CD4-positive, alpha-beta T cell (primary cell): ENCODE results near the gene ZNF10. TPM values are rescaled to one million over a fixed set of nuclear protein-coding genes. Genes with fewer than 3 reads are reported as not detected.

ENCODE experiments used
- ATAC-seq: fragments of 200-7000 bp; cut with Tn5 transposase; one replicate; pipeline ENCODE4 v1.10.0; 2022; ENCODE audit warnings: mild to moderate bottlenecking; ENCODE audit not compliant: poor library complexity
- CTCF ChIA-PET: fragments of 350-600 bp; sonication (Branson Sonifier 250); formaldehyde crosslinking; loops from one replicate; lab custom pipeline; 2021; ENCODE audit warnings: antibody characterized with exemption, inconsistent platforms; lab: Charles Lee
- POLR2A ChIA-PET: fragments of 350-600 bp; sonication (Branson Sonifier 250); formaldehyde crosslinking; loops from one replicate; lab custom pipeline; 2021; ENCODE audit warnings: antibody characterized with exemption, inconsistent platforms; lab: Charles Lee
- DNase-seq, 14 experiments: peaks; one replicate each; pipeline ENCODE4 v3.0.0-alpha.2; 2013 to 2020; ENCODE audit warnings: mixed read lengths in 2 of 14
- H3K27ac ChIP-seq, 2 donors: one replicate each; pipeline versions ENCODE4 v1.5.1 to v1.7.0; 2013; ENCODE audit warnings: low read length in 2 of 2, low read depth in 1 of 2, mild to moderate bottlenecking in 1 of 2
- H3K27me3 ChIP-seq, 2 experiments: 1 replicate in 1 of 2; 2 replicates in 1 of 2; pipeline versions ENCODE4 v1.6.1 to v1.7.0; 2013; ENCODE audit warnings: low read length in 2 of 2, control low read depth in 1 of 2, mild to moderate bottlenecking in 1 of 2, moderate library complexity in 1 of 2; ENCODE audit not compliant: insufficient read depth in 2 of 2, control insufficient read depth in 1 of 2
- H3K36me3 ChIP-seq: one replicate; pipeline ENCODE4 v1.6.1; 2013; ENCODE audit warnings: low read length, control low read depth; ENCODE audit not compliant: insufficient read depth
- H3K4me1 ChIP-seq: one replicate; pipeline ENCODE4 v1.6.1; 2013; ENCODE audit warnings: low read length, control low read depth; ENCODE audit not compliant: insufficient read depth
- H3K4me3 ChIP-seq: one replicate; pipeline ENCODE4 v1.5.1; 2013; ENCODE audit warnings: mild to moderate bottlenecking, low read length, moderate library complexity
- H3K9me3 ChIP-seq, 2 experiments: 1 replicate in 1 of 2; 2 replicates in 1 of 2; pipeline versions ENCODE4 v1.6.1 to v1.7.0; 2013; ENCODE audit warnings: low read length in 2 of 2, mild to moderate bottlenecking in 2 of 2, control low read depth in 1 of 2, moderate library complexity in 1 of 2; ENCODE audit not compliant: control insufficient read depth in 1 of 2, insufficient read depth in 1 of 2
- H3K27ac Mint-ChIP-seq: one replicate; pipeline ENCODE4 v1.8.0; 2020; ENCODE audit warnings: mixed read lengths
- H3K27me3 Mint-ChIP-seq: one replicate; pipeline ENCODE4 v1.8.0; 2021; ENCODE audit warnings: mixed read lengths
- H3K36me3 Mint-ChIP-seq: one replicate; pipeline ENCODE4 v1.8.0; 2021; ENCODE audit warnings: low read depth, mixed read lengths
- H3K4me1 Mint-ChIP-seq: one replicate; pipeline ENCODE4 v1.8.0; 2021; ENCODE audit warnings: low read depth, mixed read lengths
- H3K4me3 Mint-ChIP-seq: one replicate; pipeline ENCODE4 v1.8.0; 2020; ENCODE audit warnings: mild to moderate bottlenecking, mixed read lengths
- H3K9me3 Mint-ChIP-seq: one replicate; pipeline ENCODE4 v1.8.0; 2020; ENCODE audit warnings: mixed read lengths
- CTCF ChIP-seq: fragments of 200-600 bp; IDR thresholded peaks from one replicate; pipeline ENCODE4 v1.8.0; 2022; ENCODE audit warnings: antibody characterized with exemption, mild to moderate bottlenecking
- intact Hi-C, 2 experiments: fragments of 100-400 bp; cut with DNase I in 1 of 2; cut with micrococcal nuclease in 1 of 2; formaldehyde crosslinking; loops; one replicate each; pipeline versions ENCODE4 v1.15.1 to v1.9.0; 2023 to 2025; cut with DNase I, micrococcal nuclease
- total RNA-seq, 174 experiments: library from RNA in 2 of 174; stranded (reverse) in 2 of 174; gene quantifications; one replicate each; pipeline ENCODE4 v1.2.3 and lab custom pipeline; 2021 to 2026

ZNF10 gene
- total RNA-seq, 2 experiments from 2014 or later = 43.3 to 47.8 TPM

GRCh38 chr12:133108150-133108549 is 22.3 kb upstream of the ZNF10 start:
- H3K9me3 ChIP-seq = peaks cover 37 to 97% of the 10 kb centered on the region in 2 experiments
- no peak overlapping the region for H3K27ac ChIP-seq
- no peak for ATAC-seq
- TF ChIP-seq CTCF = no peak
- no peaks in the 10 kb centered on the region for H3K4me1 ChIP-seq
- DNase-seq = no peak
- ChIA-PET CTCF (no interaction called here), POLR2A (no interaction called here)
- H3K4me3 ChIP-seq = no peak overlapping the region
- no peaks in the 10 kb centered on the region for H3K4me1 Mint-ChIP-seq
- H3K36me3 Mint-ChIP-seq = peaks cover 96% of the 10 kb centered on the region
- H3K27me3 ChIP-seq = no peaks in the 10 kb centered on the region
- no peaks in the 10 kb centered on the region for H3K27me3 Mint-ChIP-seq
- H3K9me3 Mint-ChIP-seq = peaks cover 15% of the 10 kb centered on the region
- H3K36me3 ChIP-seq = peaks cover 31% of the 10 kb centered on the region
- no peak overlapping the region for H3K27ac Mint-ChIP-seq
- H3K4me3 Mint-ChIP-seq = no peak overlapping the region
- intact Hi-C loops = loop anchor here in 1 of 2 experiments (5.0 kb wide), 1 partner anchor 56 kb away; no protein-coding TSS in a partner anchor

GRCh38 chr12:133120385-133121191 is 9.8 kb upstream of the ZNF10 start:
- POLR2A ChIA-PET = no interaction called here

GRCh38 chr12:133124674-133125073 is 5.8 kb upstream of the ZNF10 start:
- POLR2A ChIA-PET = no interaction called here
- peaks cover 95% of the 10 kb centered on the region for H3K36me3 Mint-ChIP-seq

More at GRCh38 chr12:133120385-133121191, 9.8 kb upstream of the ZNF10 start:
- no peak overlapping the region for H3K27ac Mint-ChIP-seq
- H3K27me3 ChIP-seq = no peaks in the 10 kb centered on the region
- H3K4me1 ChIP-seq = no peaks in the 10 kb centered on the region
- TF ChIP-seq CTCF = no peak
- no peak overlapping the region for H3K27ac ChIP-seq
- peaks cover 30% of the 10 kb centered on the region for H3K9me3 Mint-ChIP-seq
- no peak for ATAC-seq
- H3K36me3 ChIP-seq = peaks cover 23% of the 10 kb centered on the region
- intact Hi-C loops = no loop called here
- H3K4me1 Mint-ChIP-seq = no peaks in the 10 kb centered on the region
- no peak overlapping the region for H3K4me3 ChIP-seq
- no peaks in the 10 kb centered on the region for H3K27me3 Mint-ChIP-seq
- H3K4me3 Mint-ChIP-seq = peak overlapping the region; percentile 7
- CTCF ChIA-PET = no interaction called here
- H3K9me3 ChIP-seq = peaks cover 58 to 98% of the 10 kb centered on the region in 2 experiments
- no peak for DNase-seq
- peaks cover 96% of the 10 kb centered on the region for H3K36me3 Mint-ChIP-seq

More at GRCh38 chr12:133124674-133125073, 5.8 kb upstream of the ZNF10 start:
- no peak for DNase-seq
- ATAC-seq = no peak
- Mint-ChIP-seq H3K4me3 (no peak overlapping the region), H3K27me3 (no peaks in the 10 kb centered on the region), H3K27ac (no peak overlapping the region), H3K9me3 (peaks cover 21% of the 10 kb centered on the region), H3K4me1 (peaks cover 4% of the 10 kb centered on the region)
- no peaks in the 10 kb centered on the region for H3K27me3 ChIP-seq
- peaks cover 6% of the 10 kb centered on the region for H3K4me1 ChIP-seq
- CTCF ChIA-PET = no interaction called here
- intact Hi-C loops = no loop called here
- no peak overlapping the region for H3K27ac ChIP-seq
- no peak for TF ChIP-seq CTCF
- H3K36me3 ChIP-seq = peaks cover 33% of the 10 kb centered on the region
- H3K9me3 ChIP-seq = peaks cover 63 to 90% of the 10 kb centered on the region in 2 experiments
- no peak overlapping the region for H3K4me3 ChIP-seq
